IMR-90 (cell line): ENCODE results near the gene FEZ2. TPM values are rescaled to one million over a fixed set of nuclear protein-coding genes. Genes with fewer than 3 reads are reported as not detected.

ENCODE experiments used
- ATAC-seq: fragments of 200-7000 bp; cut with Tn5 transposase; 2 replicates; pipeline ENCODE4 v1.9.1; 2020; ENCODE audit warnings: low read depth, mild to moderate bottlenecking, moderate library complexity
- BruUV-seq: library from RNA; stranded (reverse); fragments of 400-500 nt; replicated peaks from 2 replicates; lab custom pipeline; 2021; lab: Mats Ljungman, UMichigan
- CTCF ChIA-PET: fragments of 300-600 bp; formaldehyde crosslinking; extraction: SDS; loops from one replicate; lab custom pipeline; 2021; ENCODE audit warnings: antibody characterized with exemption; lab: Yijun Ruan, JAX
- POLR2A ChIA-PET: fragments of 300-600 bp; sonication (Branson Sonifier 250); formaldehyde crosslinking; loops from one replicate; lab custom pipeline; 2022; ENCODE audit warnings: antibody characterized with exemption; ENCODE audit not compliant: unreplicated experiment; lab: Charles Lee
- DNase-seq: peaks from one replicate; pipeline ENCODE4 v3.0.0; 2013
- H2AFZ ChIP-seq: replicated peaks from 2 replicates; pipeline ENCODE3; 2013; ENCODE audit warnings: low read length, mild to moderate bottlenecking; ENCODE audit not compliant: poor library complexity
- H2AK5ac ChIP-seq: 2 replicates; pipeline ENCODE4 v1.6.1; 2013; ENCODE audit warnings: low read depth, low read length, inconsistent platforms
- H2AK9ac ChIP-seq: replicated peaks from 2 replicates; pipeline ENCODE3; 2013; ENCODE audit warnings: mild to moderate bottlenecking, low read depth, low read length, moderate library complexity; ENCODE audit not compliant: poor library complexity
- H2BK120ac ChIP-seq: 2 replicates; pipeline ENCODE4 v1.6.1; 2013; ENCODE audit warnings: low read depth, low read length, inconsistent platforms
- H2BK15ac ChIP-seq: 3 replicates; pipeline ENCODE4 v1.6.1; 2013; ENCODE audit warnings: low read depth, low read length, inconsistent platforms
- H2BK20ac ChIP-seq: 2 replicates; pipeline ENCODE4 v1.6.1; 2013; ENCODE audit warnings: low read depth, mild to moderate bottlenecking, inconsistent platforms, low read length, moderate library complexity
- H2BK5ac ChIP-seq: 2 replicates; pipeline ENCODE4 v1.6.1; 2013; ENCODE audit warnings: mild to moderate bottlenecking, low read depth, low read length, inconsistent platforms; ENCODE audit not compliant: poor library complexity, severe bottlenecking
- H3K14ac ChIP-seq: replicated peaks from 2 replicates; pipeline ENCODE4 v1.6.1; 2013; ENCODE audit warnings: low read depth, low read length, inconsistent platforms
- H3K18ac ChIP-seq: 2 replicates; pipeline ENCODE4 v1.6.1; 2013; ENCODE audit warnings: low read depth, low read length, control low read depth
- H3K23ac ChIP-seq: 2 replicates; pipeline ENCODE4 v1.6.1; 2013; ENCODE audit warnings: low read depth, low read length, inconsistent platforms
- H3K27ac ChIP-seq: 2 replicates; pipeline ENCODE4 v1.5.1; 2013; ENCODE audit warnings: mild to moderate bottlenecking, control low read depth, low read length; ENCODE audit not compliant: insufficient read depth
- H3K27me3 ChIP-seq: 2 replicates; pipeline ENCODE4 v1.6.1; 2013; ENCODE audit warnings: low read length; ENCODE audit not compliant: control insufficient read depth, insufficient read depth
- H3K36me3 ChIP-seq: 2 replicates; pipeline ENCODE4 v1.6.1; 2013; ENCODE audit warnings: low read length, mixed read lengths; ENCODE audit not compliant: control insufficient read depth, insufficient read depth
- H3K4ac ChIP-seq: 2 replicates; pipeline ENCODE4 v1.6.1; 2013; ENCODE audit warnings: low read depth, low read length, inconsistent platforms
- H3K4me1 ChIP-seq: 2 replicates; pipeline ENCODE4 v1.6.1; 2013; ENCODE audit warnings: low read length, mixed read lengths; ENCODE audit not compliant: control insufficient read depth, insufficient read depth
- H3K4me2 ChIP-seq: 2 replicates; pipeline ENCODE4 v1.6.1; 2013; ENCODE audit warnings: low read depth, mild to moderate bottlenecking, control low read depth, low read length, moderate library complexity
- H3K4me3 ChIP-seq: 2 replicates; pipeline ENCODE4 v1.5.1; 2013; ENCODE audit warnings: low read depth, mild to moderate bottlenecking, control low read depth, low read length, moderate library complexity; ENCODE audit not compliant: insufficient read depth
- H3K56ac ChIP-seq: 2 replicates; pipeline ENCODE4 v1.6.1; 2013; ENCODE audit warnings: low read length, inconsistent platforms; ENCODE audit not compliant: insufficient read depth; ENCODE audit errors: extremely low read depth
- H3K79me1 ChIP-seq, 2 experiments: 2 replicates each; pipeline ENCODE4 v1.6.1; 2013; ENCODE audit warnings: low read length in 2 of 2, inconsistent platforms in 1 of 2, low read depth in 1 of 2
- H3K9ac ChIP-seq: 2 replicates; pipeline ENCODE4 v1.6.1; 2013; ENCODE audit warnings: low read depth, low read length, control low read depth
- H3K9me1 ChIP-seq: 2 replicates; pipeline ENCODE4 v1.6.1; 2013; ENCODE audit warnings: low read length, inconsistent platforms; ENCODE audit not compliant: insufficient read depth
- H3K9me3 ChIP-seq: 2 replicates; pipeline ENCODE4 v1.6.1; 2013; ENCODE audit warnings: low read length; ENCODE audit not compliant: control insufficient read depth, insufficient read depth
- H4K20me1 ChIP-seq: 2 replicates; pipeline ENCODE4 v1.6.1; 2013; ENCODE audit warnings: low read length, inconsistent platforms; ENCODE audit not compliant: insufficient read depth
- H4K5ac ChIP-seq: 2 replicates; pipeline ENCODE4 v1.6.1; 2013; ENCODE audit warnings: mild to moderate bottlenecking, low read depth, low read length, control low read depth
- H4K8ac ChIP-seq, 2 experiments: 2 replicates each; pipeline ENCODE4 v1.6.1; 2013; ENCODE audit warnings: low read depth in 2 of 2, low read length in 2 of 2, control low read depth in 1 of 2, inconsistent platforms in 1 of 2
- H4K91ac ChIP-seq: 2 replicates; pipeline ENCODE4 v1.6.1; 2013; ENCODE audit warnings: low read depth, low read length, inconsistent platforms; ENCODE audit not compliant: insufficient read depth
- BHLHE40 ChIP-seq: fragments of 150-350 bp; IDR thresholded peaks from 2 replicates; pipeline ENCODE4 v1.6.1; 2016; ENCODE audit warnings: mild to moderate bottlenecking, low read depth, low read length
- CEBPB ChIP-seq: IDR thresholded peaks from 2 replicates; pipeline ENCODE4 v1.6.1; 2012; ENCODE audit warnings: low read depth, low read length, improper control_type of control experiment
- CHD1 ChIP-seq: IDR thresholded peaks from 2 replicates; pipeline ENCODE4 v1.6.1; 2012; ENCODE audit warnings: low read depth, low read length, improper control_type of control experiment
- MAFK ChIP-seq: IDR thresholded peaks from 2 replicates; pipeline ENCODE4 v1.6.1; 2012; ENCODE audit warnings: low read depth, low read length, improper control_type of control experiment
- MAZ ChIP-seq: IDR thresholded peaks from 2 replicates; pipeline ENCODE4 v1.6.1; 2012; ENCODE audit warnings: low read depth, mild to moderate bottlenecking, low read length, improper control_type of control experiment, moderate library complexity, borderline replicate concordance
- MXI1 ChIP-seq: IDR thresholded peaks from 2 replicates; pipeline ENCODE4 v1.6.1; 2012; ENCODE audit warnings: low read depth, mild to moderate bottlenecking, low read length, moderate library complexity, borderline replicate concordance
- NFE2L2 ChIP-seq: fragments of 150-350 bp; IDR thresholded peaks from 2 replicates; pipeline ENCODE4 v1.6.1; 2016; ENCODE audit warnings: low read depth, mild to moderate bottlenecking, low read length
- POLR2A ChIP-seq: IDR thresholded peaks from 2 replicates; pipeline ENCODE4 v1.6.1; 2012; ENCODE audit warnings: mild to moderate bottlenecking, low read depth, low read length
- RAD21 ChIP-seq: IDR thresholded peaks from 2 replicates; pipeline ENCODE4 v1.6.1; 2012; ENCODE audit warnings: low read length, improper control_type of control experiment
- RCOR1 ChIP-seq: IDR thresholded peaks from 2 replicates; pipeline ENCODE4 v1.6.1; 2012; ENCODE audit warnings: mild to moderate bottlenecking, low read length, improper control_type of control experiment; ENCODE audit not compliant: insufficient replicate concordance
- RFX5 ChIP-seq: IDR thresholded peaks from 2 replicates; pipeline ENCODE4 v1.8.0; 2012; ENCODE audit warnings: low read depth, mild to moderate bottlenecking, low read length, moderate library complexity
- SMC3 ChIP-seq: fragments of 150-350 bp; IDR thresholded peaks from 2 replicates; pipeline ENCODE4 v1.6.1; 2016; ENCODE audit warnings: low read depth, mild to moderate bottlenecking, antibody characterized with exemption, low read length, moderate library complexity
- WGBS, 2 experiments: methylation state at CpG; one replicate each; pipeline versions ENCODE4 v1.1.5 to v1.1.7; 2013; ENCODE audit warnings: missing lambda C conversion rate in 2 of 2; ENCODE audit not compliant: insufficient read length in 1 of 2; ENCODE audit errors: extremely low coverage in 2 of 2; 5-methylcytosine and 5-hydroxymethylcytosine counted together
- dilution Hi-C: fragments of 300-500 bp; cut with HindIII; formaldehyde crosslinking; loops from one replicate; pipeline ENCODE4 v1.14.3; 2018; ENCODE audit warnings: low sequenced_read_pairs; ENCODE audit not compliant: unreplicated experiment
- in situ Hi-C: fragments of 300-500 bp; cut with MboI; formaldehyde crosslinking; loops from 3 replicates; pipeline ENCODE4 v1.14.3; 2019; ENCODE audit warnings: low sequenced_read_pairs, inconsistent platforms, mixed read lengths
- intact Hi-C: fragments of 100-400 bp; cut with micrococcal nuclease; formaldehyde crosslinking; loops from 2 replicates; pipeline ENCODE4 v1.10.0; 2022
- polyA plus RNA-seq, 3 experiments: library from polyadenylated mRNA; depleted of rRNA; stranded (reverse); fragments of >200 nt; gene quantifications; 2 replicates each; pipeline ENCODE4 v1.2.3, GENCODE V29; 2012; ENCODE audit warnings: low replicate concordance in 1 of 3
- total RNA-seq: library from RNA; depleted of rRNA; stranded (reverse); fragments of >200 nt; gene quantifications from 2 replicates; pipeline ENCODE4 v1.2.3, GENCODE V29; 2012
- TF ChIP-seq, protein P1 (sequence below): fragments of 150-350 bp; IDR thresholded peaks from 2 replicates; pipeline ENCODE4 v1.6.1; 2017; ENCODE audit warnings: mild to moderate bottlenecking, antibody characterized with exemption, low read length, low read depth
- TF ChIP-seq, protein P2 (sequence below): fragments of 150-350 bp; IDR thresholded peaks from 2 replicates; pipeline ENCODE4 v1.6.1; 2016; ENCODE audit warnings: low read depth, mild to moderate bottlenecking, low read length, moderate library complexity, borderline replicate concordance

FEZ2 gene
- total and polyA plus RNA-seq, 2 of the 4 experiments (the other 2 are of a cell fraction): 19.4 to 31.6 TPM

DNA sequence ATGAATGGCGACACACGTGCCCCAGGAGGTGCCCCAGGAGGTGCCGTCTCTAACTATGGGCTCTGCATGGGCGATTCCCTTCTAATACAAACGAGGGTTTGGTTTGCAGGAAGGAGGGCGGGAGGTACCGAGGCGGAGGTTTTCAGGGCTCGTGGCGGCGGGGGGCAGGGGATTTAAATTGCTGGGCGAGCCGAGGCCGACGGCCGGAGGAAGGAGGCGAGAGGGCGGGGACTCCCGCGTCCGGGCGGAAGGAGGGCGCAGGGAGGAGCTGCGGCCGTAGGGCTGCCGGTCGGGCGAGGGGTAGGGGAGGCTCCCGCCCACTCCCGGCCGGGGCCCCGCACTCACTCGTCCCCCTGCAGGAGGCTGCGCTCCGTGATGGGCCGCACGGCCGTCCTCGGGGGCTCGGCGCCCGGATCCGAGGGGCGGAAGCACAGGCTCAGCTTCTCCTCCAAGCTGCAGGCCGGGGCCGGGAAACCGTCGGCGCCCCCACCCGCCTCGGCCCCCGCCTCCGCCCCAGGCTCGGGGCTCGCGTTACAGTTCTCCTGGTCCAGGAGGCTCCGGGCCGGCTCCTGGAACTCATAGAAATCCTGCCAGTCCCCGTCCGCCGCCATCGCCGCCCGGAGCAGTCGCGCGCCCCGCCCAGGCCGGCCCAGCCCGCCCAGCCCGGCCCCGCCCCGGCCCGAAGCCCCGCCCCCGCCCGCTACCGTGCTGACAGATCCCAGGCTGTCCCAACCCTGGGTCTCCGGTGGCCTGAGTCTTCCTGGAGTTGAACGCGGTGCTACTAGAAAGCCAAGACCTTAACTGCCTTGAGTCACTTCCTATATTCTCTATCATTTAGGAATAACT, at the start of gene FEZ2 (continued):
- 0 out of 2 replicates have a peak, but pooled peaks have one; percentile 19 for TF ChIP-seq BHLHE40
- no peak for TF ChIP-seq SMC3
- TF ChIP-seq POLR2A: 0 out of 2 replicates have a peak, but pooled peaks have one; percentile 56
- TF ChIP-seq RAD21: no peak
- no peak for TF ChIP-seq RCOR1
- no peak for TF ChIP-seq RFX5

DNA sequence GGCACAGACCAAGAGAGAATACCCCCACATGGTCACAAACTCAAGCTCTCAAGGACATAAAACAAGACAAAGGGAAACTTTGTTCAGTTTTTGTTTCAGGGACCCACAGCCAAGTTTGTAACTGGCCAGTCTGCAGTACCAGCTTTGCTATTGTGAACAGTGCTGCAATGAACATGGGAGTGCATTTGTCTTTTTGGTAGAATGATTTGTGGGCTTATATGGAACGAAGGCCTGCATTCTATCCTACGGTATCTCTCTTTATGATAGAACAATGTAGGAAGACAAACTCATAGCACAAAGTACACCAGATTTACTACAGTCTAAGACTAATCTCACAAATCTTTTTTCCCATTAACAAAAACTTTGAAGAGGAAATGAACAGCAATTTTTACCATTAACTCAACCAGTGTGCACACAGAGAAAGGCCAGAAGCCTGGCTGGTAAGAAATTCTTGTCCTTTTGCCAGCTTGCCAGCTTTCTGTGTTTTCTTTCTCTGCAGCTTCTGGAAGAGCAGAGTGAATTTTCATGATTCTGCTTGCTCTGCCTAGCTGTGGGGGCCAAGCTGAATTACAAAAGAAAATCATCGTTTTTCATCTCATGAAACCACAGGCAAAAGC, 37.1 kb upstream of the FEZ2 start:
- Histone ChIP-seq H3K27me3 (no peaks in the 10 kb centered on the region), H3K9me3 (no peaks in the 10 kb centered on the region), H3K79me1 (no peaks in the 10 kb centered on the region), H2AFZ (no peak overlapping the region), H3K18ac (peak overlapping the region; percentile 44; the same call in 1 of the 2 replicates), H3K9ac (no peak overlapping the region), H3K4me3 (no peak overlapping the region), H3K4me1 (no peaks in the 10 kb centered on the region; the same call in 1 of the 2 replicates), H2BK20ac (no peak overlapping the region), H4K91ac (no peak overlapping the region), H2BK120ac (no peak overlapping the region), H4K8ac (no peak overlapping the region), H3K4ac (no peak overlapping the region), H3K9me1 (no peaks in the 10 kb centered on the region), H3K14ac (no peak overlapping the region), H2BK15ac (no peak overlapping the region), H2BK5ac (no peak overlapping the region), H3K36me3 (no peaks in the 10 kb centered on the region), H3K4me2 (no peak overlapping the region), H4K20me1 (no peaks in the 10 kb centered on the region), H2AK9ac (no peak overlapping the region), H4K5ac (no peak overlapping the region), H3K56ac (no peak overlapping the region), H3K23ac (no peak overlapping the region), H2AK5ac (no peak overlapping the region), H3K27ac (no peak overlapping the region)
- CTCF ChIA-PET: no interaction called here
- no peak for TF ChIP-seq SMC3
- TF ChIP-seq MAZ: no peak
- TF ChIP-seq RAD21: no peak
- TF ChIP-seq MAFK: no peak
- no peak for TF ChIP-seq BHLHE40
- no peak for TF ChIP-seq NFE2L2
- TF ChIP-seq, protein P1, sequence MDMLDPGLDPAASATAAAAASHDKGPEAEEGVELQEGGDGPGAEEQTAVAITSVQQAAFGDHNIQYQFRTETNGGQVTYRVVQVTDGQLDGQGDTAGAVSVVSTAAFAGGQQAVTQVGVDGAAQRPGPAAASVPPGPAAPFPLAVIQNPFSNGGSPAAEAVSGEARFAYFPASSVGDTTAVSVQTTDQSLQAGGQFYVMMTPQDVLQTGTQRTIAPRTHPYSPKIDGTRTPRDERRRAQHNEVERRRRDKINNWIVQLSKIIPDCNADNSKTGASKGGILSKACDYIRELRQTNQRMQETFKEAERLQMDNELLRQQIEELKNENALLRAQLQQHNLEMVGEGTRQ: no peak
- TF ChIP-seq, protein P2, sequence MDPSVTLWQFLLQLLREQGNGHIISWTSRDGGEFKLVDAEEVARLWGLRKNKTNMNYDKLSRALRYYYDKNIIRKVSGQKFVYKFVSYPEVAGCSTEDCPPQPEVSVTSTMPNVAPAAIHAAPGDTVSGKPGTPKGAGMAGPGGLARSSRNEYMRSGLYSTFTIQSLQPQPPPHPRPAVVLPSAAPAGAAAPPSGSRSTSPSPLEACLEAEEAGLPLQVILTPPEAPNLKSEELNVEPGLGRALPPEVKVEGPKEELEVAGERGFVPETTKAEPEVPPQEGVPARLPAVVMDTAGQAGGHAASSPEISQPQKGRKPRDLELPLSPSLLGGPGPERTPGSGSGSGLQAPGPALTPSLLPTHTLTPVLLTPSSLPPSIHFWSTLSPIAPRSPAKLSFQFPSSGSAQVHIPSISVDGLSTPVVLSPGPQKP: no peak
- TF ChIP-seq CHD1: no peak
- TF ChIP-seq POLR2A: no peak
- TF ChIP-seq CEBPB: no peak
- no peak for TF ChIP-seq RCOR1
- no peak for TF ChIP-seq MXI1
- in situ Hi-C loops (no loop called here), dilution Hi-C loops (no loop called here), intact Hi-C loops (no loop called here)
- POLR2A ChIA-PET: no interaction called here
- ATAC-seq: peak; percentile 40; the same call in 1 of the 2 replicates
- no peak for DNase-seq
- no CpG with 5 or more reads among the region's 3 CpGs for WGBS, 2 experiments
- BruUV-seq: no TSS peak
